Heart left ventricle (tissue), 13 donors: ENCODE measurements around the gene POLR1H.

Experiments
- POLR2A ChIP-seq, 2 donors: fragments of 450-650 bp; IDR thresholded peaks; one replicate each; pipeline ENCODE4 v1.6.1; 2017; ENCODE audit warnings: antibody characterized with exemption in 2 of 2, mild to moderate bottlenecking in 2 of 2, moderate library complexity in 2 of 2
- TF ChIP-seq, protein P1 (sequence below), 12 donors: fragments of 200-600 bp; sonication (generic) in 4 of 12; IDR thresholded peaks; one replicate each; pipeline versions ENCODE4 v1.5.0 to v1.8.0; 2018 to 2022; ENCODE audit warnings: antibody characterized with exemption in 12 of 12, mild to moderate bottlenecking in 5 of 12
- donor health status: ischemic (EF 13 %, LVEDD 7.1; RV severe dilation, severe dysfunction).
- donor health status: DM: no; HTN: yes; CAD: no.
- donor health status: DM: no; HTN: no; CAD: no.
- donor health status: ischemic (EF 25% LVEDD 6.9; RV normal size, moderate dysfunction).
- donor health status: ischemic (EF 25% LVEDD 5.7; RV mildly dilated, moderate dysfunction).
- donor health status: ischemic (EF 35%, LVEDD 5.7; RV mildly dilated, moderate dysfunction).
- donor health status: nonischemic (EF 11% LVEDD 7.7; RV severe dilation, severe dysfunction).
- donor health status: DM: yes; HTN: yes; CAD: no.
- donor health status: PGD.
- donor health status: ischemic (EF 29% LVEDD 5.4; RV normal size, mild dysfunction).
- donor health status: nonischemic (EF 23%, LVEDD 6.1; RV moderate dilation, normal function).

DNA sequence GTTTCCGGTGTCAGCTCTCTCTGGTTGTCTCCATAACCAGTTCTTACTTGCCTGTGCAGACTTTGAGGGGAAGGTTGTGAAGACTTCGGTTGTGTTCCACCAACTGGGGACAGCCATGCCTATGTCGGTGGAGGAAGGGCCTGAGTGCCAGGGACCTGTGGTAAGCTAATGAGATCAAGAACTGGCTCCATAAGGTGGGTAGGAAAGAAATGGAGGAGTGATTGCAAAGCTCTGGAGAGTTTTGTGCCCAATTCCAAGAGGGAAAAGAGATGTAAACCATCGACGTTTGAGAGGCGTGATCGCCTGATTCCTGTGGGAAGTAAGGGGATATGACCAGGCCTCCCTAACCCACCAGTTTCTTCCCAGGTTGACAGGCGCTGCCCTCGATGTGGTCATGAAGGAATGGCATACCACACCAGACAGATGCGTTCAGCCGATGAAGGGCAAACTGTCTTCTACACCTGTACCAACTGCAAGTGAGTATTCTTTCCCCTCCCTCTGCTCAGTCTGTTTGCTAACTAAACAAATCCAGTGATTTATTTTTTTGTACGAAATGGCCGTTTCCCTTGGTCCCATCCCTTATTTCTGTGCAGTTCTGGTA lies 893 bp downstream of the POLR1H start:
- TF ChIP-seq, protein P1, sequence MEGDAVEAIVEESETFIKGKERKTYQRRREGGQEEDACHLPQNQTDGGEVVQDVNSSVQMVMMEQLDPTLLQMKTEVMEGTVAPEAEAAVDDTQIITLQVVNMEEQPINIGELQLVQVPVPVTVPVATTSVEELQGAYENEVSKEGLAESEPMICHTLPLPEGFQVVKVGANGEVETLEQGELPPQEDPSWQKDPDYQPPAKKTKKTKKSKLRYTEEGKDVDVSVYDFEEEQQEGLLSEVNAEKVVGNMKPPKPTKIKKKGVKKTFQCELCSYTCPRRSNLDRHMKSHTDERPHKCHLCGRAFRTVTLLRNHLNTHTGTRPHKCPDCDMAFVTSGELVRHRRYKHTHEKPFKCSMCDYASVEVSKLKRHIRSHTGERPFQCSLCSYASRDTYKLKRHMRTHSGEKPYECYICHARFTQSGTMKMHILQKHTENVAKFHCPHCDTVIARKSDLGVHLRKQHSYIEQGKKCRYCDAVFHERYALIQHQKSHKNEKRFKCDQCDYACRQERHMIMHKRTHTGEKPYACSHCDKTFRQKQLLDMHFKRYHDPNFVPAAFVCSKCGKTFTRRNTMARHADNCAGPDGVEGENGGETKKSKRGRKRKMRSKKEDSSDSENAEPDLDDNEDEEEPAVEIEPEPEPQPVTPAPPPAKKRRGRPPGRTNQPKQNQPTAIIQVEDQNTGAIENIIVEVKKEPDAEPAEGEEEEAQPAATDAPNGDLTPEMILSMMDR (IDR thresholded peaks at IDR 0.05), result no peak
- no peak for TF ChIP-seq POLR2A (IDR thresholded peaks at IDR 0.05)
